Esophagus muscularis mucosa (tissue), 3 donors: ENCODE measurements around the gene ACTL8.

Experiments used
- EP300 ChIP-seq: sonication (generic); formaldehyde crosslinking; IDR thresholded peaks from one replicate; pipeline ENCODE4 v1.6.1; 2017; ENCODE audit warnings: antibody characterized with exemption
- TF ChIP-seq, protein P1 (sequence below), 3 experiments: fragments of 200-600 bp in 2 of 3; fragments of 450-650 bp in 1 of 3; sonication (generic) in 2 of 3; IDR thresholded peaks; one replicate each; pipeline ENCODE4 v1.5.1; 2017 to 2019; ENCODE audit warnings: antibody characterized with exemption in 3 of 3, mild to moderate bottlenecking in 2 of 3, moderate library complexity in 1 of 3

GRCh38 chr1:17763417-17763816 lies 8.3 kb downstream of the ACTL8 start:
- TF ChIP-seq EP300: no peak
- TF ChIP-seq, protein P1, sequence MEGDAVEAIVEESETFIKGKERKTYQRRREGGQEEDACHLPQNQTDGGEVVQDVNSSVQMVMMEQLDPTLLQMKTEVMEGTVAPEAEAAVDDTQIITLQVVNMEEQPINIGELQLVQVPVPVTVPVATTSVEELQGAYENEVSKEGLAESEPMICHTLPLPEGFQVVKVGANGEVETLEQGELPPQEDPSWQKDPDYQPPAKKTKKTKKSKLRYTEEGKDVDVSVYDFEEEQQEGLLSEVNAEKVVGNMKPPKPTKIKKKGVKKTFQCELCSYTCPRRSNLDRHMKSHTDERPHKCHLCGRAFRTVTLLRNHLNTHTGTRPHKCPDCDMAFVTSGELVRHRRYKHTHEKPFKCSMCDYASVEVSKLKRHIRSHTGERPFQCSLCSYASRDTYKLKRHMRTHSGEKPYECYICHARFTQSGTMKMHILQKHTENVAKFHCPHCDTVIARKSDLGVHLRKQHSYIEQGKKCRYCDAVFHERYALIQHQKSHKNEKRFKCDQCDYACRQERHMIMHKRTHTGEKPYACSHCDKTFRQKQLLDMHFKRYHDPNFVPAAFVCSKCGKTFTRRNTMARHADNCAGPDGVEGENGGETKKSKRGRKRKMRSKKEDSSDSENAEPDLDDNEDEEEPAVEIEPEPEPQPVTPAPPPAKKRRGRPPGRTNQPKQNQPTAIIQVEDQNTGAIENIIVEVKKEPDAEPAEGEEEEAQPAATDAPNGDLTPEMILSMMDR (IDR thresholded peaks at IDR 0.05): no peak
